Measurements from ENCODE around the gene IFT25.

Gene IFT25

DNA sequence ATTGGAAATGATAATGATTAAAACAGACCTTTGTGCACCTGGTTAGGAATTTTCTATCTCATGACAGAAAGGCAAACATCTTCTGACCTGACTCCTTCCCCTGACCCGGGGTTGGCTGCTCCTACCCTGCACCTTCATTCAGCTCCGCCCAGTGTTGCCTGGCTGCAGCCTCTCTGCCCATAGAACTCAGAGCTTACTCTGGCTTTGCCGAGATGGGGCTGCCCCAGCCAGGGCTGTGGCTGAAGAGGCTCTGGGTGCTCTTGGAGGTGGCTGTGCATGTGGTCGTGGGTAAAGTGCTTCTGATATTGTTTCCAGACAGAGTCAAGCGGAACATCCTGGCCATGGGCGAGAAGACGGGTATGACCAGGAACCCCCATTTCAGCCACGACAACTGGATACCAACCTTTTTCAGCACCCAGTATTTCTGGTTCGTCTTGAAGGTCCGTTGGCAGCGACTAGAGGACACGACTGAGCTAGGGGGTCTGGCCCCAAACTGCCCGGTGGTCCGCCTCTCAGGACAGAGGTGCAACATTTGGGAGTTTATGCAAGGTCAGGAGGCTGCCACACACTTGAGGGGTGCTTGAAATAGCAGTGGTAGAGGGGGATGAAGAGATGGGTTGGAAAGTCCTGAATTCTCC is 51.4 kb downstream of the IFT25 start, which contains the start of gene DIO1:
DIO1 (plus strand) TSS at position 189 of the 638 bp plus-strand sequence; CDS start at position 213, 24 bp downstream.
- no peaks in the 10 kb centered on the region for H3K36me3 ChIP-seq (ENCODE audit: insufficient read depth, low read length)
- no peaks in the 10 kb centered on the region for H3F3A ChIP-seq (ENCODE audit: low read depth)
- no peaks in the 10 kb centered on the region; the same call in 1 of the 2 replicates for H3K79me2 ChIP-seq (ENCODE audit: insufficient read depth, low read length)
- no peak within 1 kb of the TSS for H3K4me2 ChIP-seq (ENCODE audit: low read depth, low read length, poor library complexity, severe bottlenecking)
- peaks cover 9% of the 10 kb centered on the region for H3K4me1 ChIP-seq (ENCODE audit: insufficient read depth, low read length, poor library complexity, severe bottlenecking)
- no peak within 1 kb of the TSS for H3K4me3 ChIP-seq (ENCODE audit: low read length, poor library complexity, severe bottlenecking)
- no peak within 1 kb of the TSS for H3K9ac ChIP-seq (ENCODE audit: low read depth, low read length, poor library complexity, severe bottlenecking)
- TF ChIP-seq, protein P1, sequence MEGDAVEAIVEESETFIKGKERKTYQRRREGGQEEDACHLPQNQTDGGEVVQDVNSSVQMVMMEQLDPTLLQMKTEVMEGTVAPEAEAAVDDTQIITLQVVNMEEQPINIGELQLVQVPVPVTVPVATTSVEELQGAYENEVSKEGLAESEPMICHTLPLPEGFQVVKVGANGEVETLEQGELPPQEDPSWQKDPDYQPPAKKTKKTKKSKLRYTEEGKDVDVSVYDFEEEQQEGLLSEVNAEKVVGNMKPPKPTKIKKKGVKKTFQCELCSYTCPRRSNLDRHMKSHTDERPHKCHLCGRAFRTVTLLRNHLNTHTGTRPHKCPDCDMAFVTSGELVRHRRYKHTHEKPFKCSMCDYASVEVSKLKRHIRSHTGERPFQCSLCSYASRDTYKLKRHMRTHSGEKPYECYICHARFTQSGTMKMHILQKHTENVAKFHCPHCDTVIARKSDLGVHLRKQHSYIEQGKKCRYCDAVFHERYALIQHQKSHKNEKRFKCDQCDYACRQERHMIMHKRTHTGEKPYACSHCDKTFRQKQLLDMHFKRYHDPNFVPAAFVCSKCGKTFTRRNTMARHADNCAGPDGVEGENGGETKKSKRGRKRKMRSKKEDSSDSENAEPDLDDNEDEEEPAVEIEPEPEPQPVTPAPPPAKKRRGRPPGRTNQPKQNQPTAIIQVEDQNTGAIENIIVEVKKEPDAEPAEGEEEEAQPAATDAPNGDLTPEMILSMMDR (conservative IDR thresholded peaks at IDR 0.05; ENCODE audit: low read length) = no peak
- TF ChIP-seq EZH2phosphoT487 (IDR thresholded peaks at IDR 0.05; ENCODE audit: borderline replicate concordance) = no peak
- no peaks in the 10 kb centered on the region for H3K9me3 ChIP-seq (ENCODE audit: insufficient read depth, low read depth, low read length)
- no peaks in the 10 kb centered on the region for H3K9me2 ChIP-seq (replicated peaks; ENCODE audit: low read depth, low read length)
- no peaks in the 10 kb centered on the region for H4K20me1 ChIP-seq (ENCODE audit: insufficient read depth, low read length, poor library complexity, severe bottlenecking)
- no peak within 1 kb of the TSS for H2AFZ ChIP-seq (ENCODE audit: low read length)
- H3K27me3 ChIP-seq (ENCODE audit: insufficient read depth, low read length, poor library complexity, severe bottlenecking) = no peaks in the 10 kb centered on the region

GRCh38 chr1:53892911-53893310 is 52.6 kb downstream of the IFT25 start:
- no peak for TF ChIP-seq EZH2phosphoT487 (IDR thresholded peaks at IDR 0.05; ENCODE audit: borderline replicate concordance)
- TF ChIP-seq, protein P1 (conservative IDR thresholded peaks at IDR 0.05; ENCODE audit: low read length) = no peak
- no peak overlapping the region for H2AFZ ChIP-seq (ENCODE audit: low read length)
- no peaks in the 10 kb centered on the region for H3K36me3 ChIP-seq (ENCODE audit: insufficient read depth, low read length)
- H3K79me2 ChIP-seq (ENCODE audit: insufficient read depth, low read length) = no peaks in the 10 kb centered on the region; the same call in 1 of the 2 replicates
- H3K4me3 ChIP-seq (ENCODE audit: low read length, poor library complexity, severe bottlenecking) = no peak overlapping the region
- H3K4me1 ChIP-seq (ENCODE audit: insufficient read depth, low read length, poor library complexity, severe bottlenecking) = peaks cover 13% of the 10 kb centered on the region
- no peak overlapping the region for H3K9ac ChIP-seq (ENCODE audit: low read depth, low read length, poor library complexity, severe bottlenecking)
- no peaks in the 10 kb centered on the region for H3K9me2 ChIP-seq (replicated peaks; ENCODE audit: low read depth, low read length)
- no peaks in the 10 kb centered on the region for H3K9me3 ChIP-seq (ENCODE audit: insufficient read depth, low read depth, low read length)
- H3K27me3 ChIP-seq (ENCODE audit: insufficient read depth, low read length, poor library complexity, severe bottlenecking) = no peaks in the 10 kb centered on the region
- H4K20me1 ChIP-seq (ENCODE audit: insufficient read depth, low read length, poor library complexity, severe bottlenecking) = no peaks in the 10 kb centered on the region
- H3K4me2 ChIP-seq (ENCODE audit: low read depth, low read length, poor library complexity, severe bottlenecking) = no peak overlapping the region
- H3F3A ChIP-seq (ENCODE audit: low read depth) = no peaks in the 10 kb centered on the region

GRCh38 chr1:53891678-53892077 is 53.8 kb downstream of the IFT25 start:
- H3K9me3 ChIP-seq (ENCODE audit: insufficient read depth, low read depth, low read length) = no peaks in the 10 kb centered on the region
- no peak for TF ChIP-seq EZH2phosphoT487 (IDR thresholded peaks at IDR 0.05; ENCODE audit: borderline replicate concordance)
- TF ChIP-seq, protein P1 (conservative IDR thresholded peaks at IDR 0.05; ENCODE audit: low read length) = no peak
- H3K9me2 ChIP-seq (replicated peaks; ENCODE audit: low read depth, low read length) = no peaks in the 10 kb centered on the region
- H3K27me3 ChIP-seq (ENCODE audit: insufficient read depth, low read length, poor library complexity, severe bottlenecking) = no peaks in the 10 kb centered on the region
- H4K20me1 ChIP-seq (ENCODE audit: insufficient read depth, low read length, poor library complexity, severe bottlenecking) = no peaks in the 10 kb centered on the region
- H3K79me2 ChIP-seq (ENCODE audit: insufficient read depth, low read length) = no peaks in the 10 kb centered on the region; the same call in 1 of the 2 replicates
- no peaks in the 10 kb centered on the region for H3F3A ChIP-seq (ENCODE audit: low read depth)
- no peak overlapping the region for H3K4me3 ChIP-seq (ENCODE audit: low read length, poor library complexity, severe bottlenecking)
- peaks cover 13% of the 10 kb centered on the region for H3K4me1 ChIP-seq (ENCODE audit: insufficient read depth, low read length, poor library complexity, severe bottlenecking)
- H2AFZ ChIP-seq (ENCODE audit: low read length) = no peak overlapping the region
- no peaks in the 10 kb centered on the region for H3K36me3 ChIP-seq (ENCODE audit: insufficient read depth, low read length)
- H3K9ac ChIP-seq (ENCODE audit: low read depth, low read length, poor library complexity, severe bottlenecking) = no peak overlapping the region
- H3K4me2 ChIP-seq (ENCODE audit: low read depth, low read length, poor library complexity, severe bottlenecking) = no peak overlapping the region
